ENCODE data around the gene VAPB.
"Not testable (repeated sequence)": the region's sequence is repeated elsewhere in the genome, so short reads cannot be mapped to it uniquely, and the experiment has no call there.

VAPB gene

GRCh38 chr20:58388882-58389323, at the start of gene VAPB:
Gene VAPB, plus strand, starts transcription at chr20:58389229. Its CDS starts 231 bp downstream, at chr20:58389460.
- peak; percentile 96 to 97 for DNase-seq

- no peak for DNase-seq
These were observed 49.3 kb upstream of the VAPB start for GRCh38 chr20:58339741-58340140.

GRCh38 chr20:58340151-58340550, 48.9 kb upstream of the VAPB start:
- DNase-seq, result no peak

GRCh38 chr20:58340853-58341252, 48.2 kb upstream of the VAPB start:
- no peak for DNase-seq

- DNase-seq, result no peak
These were observed 46.7 kb upstream of the VAPB start for GRCh38 chr20:58342104-58342945.

GRCh38 chr20:58344741-58345140, 44.3 kb upstream of the VAPB start:
- no peak for DNase-seq

GRCh38 chr20:58349570-58349969, 39.5 kb upstream of the VAPB start:
- no peak for DNase-seq

GRCh38 chr20:58352468-58352867, 36.6 kb upstream of the VAPB start:
- DNase-seq, result no peak

- no peak for DNase-seq
These were observed 29.6 kb upstream of the VAPB start for GRCh38 chr20:58359441-58359840.

GRCh38 chr20:58360936-58361335, 28.1 kb upstream of the VAPB start:
- no peak for DNase-seq

GRCh38 chr20:58361481-58362205, 27.4 kb upstream of the VAPB start:
- DNase-seq, result no peak

- no peak for DNase-seq
These were observed 26.9 kb upstream of the VAPB start for GRCh38 chr20:58362206-58362516.

- no peak for DNase-seq
These were observed 26.1 kb upstream of the VAPB start for GRCh38 chr20:58362970-58363369.

- DNase-seq, result no peak
These were observed 22.2 kb upstream of the VAPB start for GRCh38 chr20:58366866-58367265.

GRCh38 chr20:58372806-58373205, 16.2 kb upstream of the VAPB start:
- DNase-seq, result no peak

GRCh38 chr20:58373296-58373695, 15.7 kb upstream of the VAPB start:
- not testable (repeated sequence) for DNase-seq

- no peak for DNase-seq
These were observed 14.8 kb upstream of the VAPB start for GRCh38 chr20:58374027-58374850.

GRCh38 chr20:58374906-58375758, 13.9 kb upstream of the VAPB start:
- DNase-seq, result no peak

- no peak for DNase-seq
These were observed 13.2 kb upstream of the VAPB start for GRCh38 chr20:58375759-58376352.

GRCh38 chr20:58377017-58377416, 12.0 kb upstream of the VAPB start:
- DNase-seq, result no peak

- no peak for DNase-seq
These were observed 11.1 kb upstream of the VAPB start for GRCh38 chr20:58377766-58378401.

- no peak for DNase-seq
These were observed 10.3 kb upstream of the VAPB start for GRCh38 chr20:58378704-58379103.

All from stimulated activated CD4-positive, alpha-beta T cell treated with anti-CD3 and anti-CD28 coated beads, Interleukin-2, amount 100 ng/mL, for 24 hours (primary cell).